Measurements from ENCODE around the gene TNFRSF13B. TPM values are rescaled to one million over a fixed set of nuclear protein-coding genes. Genes with fewer than 3 reads are reported as not detected.
"Not testable (repeated sequence)": the region's sequence is repeated elsewhere in the genome, so short reads cannot be mapped to it uniquely, and the experiment has no call there.

The TNFRSF13B gene
- total RNA-seq, 1 donor from 2014 or later = not detected

- DNase-seq = no peak
Measured at GRCh38 chr17:16906680-16907079, 65.2 kb downstream of the TNFRSF13B start.

GRCh38 chr17:16905593-16906191, 66.2 kb downstream of the TNFRSF13B start:
- DNase-seq = no peak

- DNase-seq = not testable (repeated sequence)
Measured at GRCh38 chr17:16903070-16903469, 68.8 kb downstream of the TNFRSF13B start.

- DNase-seq = no peak
Measured at GRCh38 chr17:16900288-16900882, 71.5 kb downstream of the TNFRSF13B start.

- not testable (repeated sequence) for DNase-seq
Measured at GRCh38 chr17:16897211-16897896, 74.6 kb downstream of the TNFRSF13B start.

- not testable (repeated sequence) for DNase-seq
Measured at GRCh38 chr17:16896235-16896634, 75.7 kb downstream of the TNFRSF13B start.

- not testable (repeated sequence) for DNase-seq
Measured at GRCh38 chr17:16893527-16893926, 78.4 kb downstream of the TNFRSF13B start.

- DNase-seq = not testable (repeated sequence)
Measured at GRCh38 chr17:16892876-16893454, 79.0 kb downstream of the TNFRSF13B start.

- DNase-seq = no peak
Measured at GRCh38 chr17:16889088-16889465, 82.8 kb downstream of the TNFRSF13B start.

Other genes starting within 250 kb of the TNFRSF13B start
- 105 and 175 TPM in 2 replicates for gene MPRIP, start 70.3 kb upstream of the TNFRSF13B start, total RNA-seq
- gene PLD6, start 234.2 kb upstream of the TNFRSF13B start, total RNA-seq = 1.4 and 2.0 TPM in 2 replicates